GM18526 (cell line): ENCODE measurements around the gene ZNF112.
A peak's percentile ranks its signal among the peaks of the same experiment; 100 is the strongest.

Experiments
- POLR2A ChIP-seq: IDR thresholded peaks from 3 replicates; pipeline ENCODE4 v1.6.1; 2011; ENCODE audit not compliant: insufficient read length; ENCODE audit errors: extremely low read depth

Gene ZNF112

DNA sequence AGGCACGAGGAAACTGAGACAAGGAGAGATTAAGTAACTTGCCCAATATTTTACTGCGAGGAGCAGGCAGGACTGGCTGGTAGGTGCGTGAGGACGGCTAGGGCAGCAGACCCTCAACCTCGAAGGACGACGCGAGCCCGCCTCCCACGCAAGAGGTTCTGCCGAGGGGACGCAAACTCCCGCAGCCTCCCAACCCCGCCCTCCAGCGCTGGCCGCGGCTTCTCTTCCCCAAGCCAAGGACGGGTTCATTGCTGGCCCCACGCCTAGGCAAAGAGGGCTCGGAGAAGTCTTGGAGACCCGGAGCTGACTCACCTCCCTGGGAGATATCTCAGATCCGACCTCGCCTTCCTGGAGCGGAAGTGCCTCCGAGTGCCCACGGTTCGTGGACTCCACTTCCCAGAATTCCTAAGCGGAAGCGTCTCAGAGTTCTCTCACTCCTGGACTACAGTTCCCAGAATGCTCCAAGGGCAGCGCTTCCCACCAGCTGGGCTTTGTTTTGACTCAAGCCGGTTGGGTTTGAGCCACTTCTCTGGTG, 51.8 kb downstream of the ZNF112 start, which contains the start of gene ZNF235:
ZNF235 (minus strand) TSS at position 367 of the 535 bp plus-strand sequence. CDS start 1,621 bp downstream, outside the sequence.
- TF ChIP-seq POLR2A, result peak; percentile 78

GRCh38 chr19:44303976-44304568, 52.4 kb downstream of the ZNF112 start:
- no peak for TF ChIP-seq POLR2A

GRCh38 chr19:44303320-44303719, 53.2 kb downstream of the ZNF112 start:
- TF ChIP-seq POLR2A, result no peak

DNA sequence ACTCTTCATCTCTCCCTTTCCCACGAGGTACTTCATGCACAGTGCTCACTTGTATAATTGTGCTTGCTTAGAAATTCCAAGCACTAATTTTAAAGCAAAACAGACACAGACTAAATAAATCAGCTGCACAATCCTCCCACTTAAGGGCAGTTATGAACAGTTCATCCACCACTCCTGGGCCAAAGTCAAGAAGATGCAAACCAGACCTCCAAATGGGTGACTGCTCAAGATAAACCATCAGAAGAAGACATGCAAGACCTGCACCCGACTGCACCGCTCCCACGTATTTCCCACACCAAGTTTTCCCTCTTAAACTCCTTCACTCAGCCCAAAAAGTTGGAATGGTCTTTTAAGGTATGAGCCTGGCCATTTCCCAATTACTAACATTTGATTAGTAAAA, 71.5 kb downstream of the ZNF112 start:
- no peak for TF ChIP-seq POLR2A

DNA sequence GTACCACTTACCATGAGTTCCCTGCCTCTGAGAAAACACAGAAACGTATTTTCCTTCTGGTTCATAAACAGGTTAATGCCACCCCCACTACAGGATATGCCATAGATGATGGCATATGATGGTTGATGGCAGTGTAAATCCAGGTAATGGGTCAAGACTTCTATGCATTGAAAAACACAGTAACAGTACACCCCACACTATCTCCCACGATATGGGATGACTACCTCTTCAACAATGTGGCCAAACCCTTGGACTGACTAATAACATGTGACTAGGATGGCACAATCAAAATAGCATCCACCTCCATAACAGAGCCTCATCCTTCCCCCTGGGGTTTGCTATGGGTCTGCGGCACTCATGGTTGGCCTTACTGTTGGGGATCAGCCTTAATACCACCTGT, 73.6 kb downstream of the ZNF112 start:
- TF ChIP-seq POLR2A, result no peak

GRCh38 chr19:44280916-44281315, 75.6 kb downstream of the ZNF112 start:
- TF ChIP-seq POLR2A, result no peak

DNA sequence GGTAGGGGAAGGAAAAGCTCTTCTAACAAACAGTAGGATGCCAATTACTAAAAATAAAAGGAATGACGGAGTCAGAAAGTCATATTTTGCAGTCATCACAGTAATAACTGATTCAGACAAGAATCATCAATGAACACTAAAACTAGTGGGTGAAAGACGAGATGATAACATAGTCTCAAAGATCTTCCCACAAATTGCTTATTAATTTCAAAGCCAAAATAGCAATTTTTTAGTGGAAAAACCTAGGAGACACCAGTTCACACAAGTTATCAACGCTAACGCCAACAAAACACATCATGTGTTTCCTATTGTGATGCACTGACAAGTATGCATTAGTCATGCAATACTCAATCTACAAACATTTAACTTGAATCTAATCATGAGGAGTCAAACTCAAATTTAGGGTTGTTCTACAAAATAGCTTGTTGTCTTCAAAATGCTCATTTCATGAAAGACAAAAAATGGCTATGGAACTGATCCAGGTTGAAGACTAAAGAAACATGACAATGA, 78.2 kb downstream of the ZNF112 start:
- no peak for TF ChIP-seq POLR2A

- TF ChIP-seq POLR2A, result no peak
These were observed 79.1 kb downstream of the ZNF112 start for GRCh38 chr19:44277331-44277730.
